Adrenal gland (tissue), 12 donors: ENCODE measurements around the gene PRR20B. TPM values are rescaled to one million over a fixed set of nuclear protein-coding genes. Genes with fewer than 3 reads are reported as not detected.

ENCODE experiments used
- DNase-seq, 7 donors: peaks; one replicate each; pipeline ENCODE4 v3.0.0-alpha.2; 2019 to 2020
- H3K27ac ChIP-seq, 5 donors: fragments of 200-600 bp; sonication (generic) in 4 of 5; 1 replicate in 3 of 5; 2 replicates in 2 of 5; pipeline versions ENCODE4 v1.5.1 to v1.8.0; 2016 to 2020; ENCODE audit warnings: mild to moderate bottlenecking in 1 of 5
- H3K27me3 ChIP-seq: fragments of 200-600 bp; 2 replicates; pipeline ENCODE4 v1.8.0; 2021
- H3K36me3 ChIP-seq, 2 donors: fragments of 200-600 bp; replicated peaks in 1 of 2; 1 replicate in 1 of 2; 2 replicates in 1 of 2; pipeline versions ENCODE4 v1.5.1 to v1.8.0; 2018 to 2022
- H3K4me1 ChIP-seq, 2 donors: fragments of 200-600 bp; replicated peaks in 1 of 2; 1 replicate in 1 of 2; 2 replicates in 1 of 2; pipeline versions ENCODE4 v1.5.1 to v1.8.0; 2018 to 2021
- H3K4me3 ChIP-seq, 4 donors: fragments of 200-600 bp; sonication (generic) in 3 of 4; one replicate each; pipeline ENCODE4 v1.5.1; 2016 to 2018
- H3K9me3 ChIP-seq, 3 donors: fragments of 200-600 bp; sonication (generic) in 1 of 3; replicated peaks in 1 of 3; 1 replicate in 2 of 3; 2 replicates in 1 of 3; pipeline versions ENCODE4 v1.5.1 to v1.8.0; 2016 to 2021
- CTCF ChIP-seq, 6 experiments: fragments of 450-650 bp in 4 of 6; fragments of 200-600 bp in 2 of 6; sonication (generic) in 1 of 6; IDR thresholded peaks; 1 replicate in 5 of 6; 2 replicates in 1 of 6; pipeline versions ENCODE4 v1.5.1 to v1.8.0; 2016 to 2021; ENCODE audit warnings: antibody characterized with exemption in 6 of 6, mild to moderate bottlenecking in 2 of 6, moderate library complexity in 1 of 6
- POLR2A ChIP-seq, 2 donors: fragments of 450-650 bp; IDR thresholded peaks; one replicate each; pipeline ENCODE4 v1.6.1; 2017; ENCODE audit warnings: antibody characterized with exemption in 2 of 2, mild to moderate bottlenecking in 2 of 2, moderate library complexity in 1 of 2
- WGBS, 4 donors: extraction: QIAGEN DNeasy Blood & Tissue Kit in 2 of 4; methylation state at CpG; one replicate each; pipeline versions ENCODE4 v1.1.5 to v1.1.7; 2013 to 2017; 5-methylcytosine and 5-hydroxymethylcytosine counted together
- intact Hi-C, 2 donors: fragments of 100-400 bp; cut with DNase I; formaldehyde crosslinking; loops; one replicate each; pipeline versions ENCODE4 v1.14.1 to v1.15.0; 2022 to 2023
- polyA plus RNA-seq, 3 donors: library from polyadenylated mRNA; stranded (reverse); fragments of 200-250 nt in 2 of 3; fragments of 350-450 nt in 1 of 3; fragmentation: Illumina TruSeq in 1 of 3; extraction: RNeasy Lipid Tissue Mini Kit (QIAGEN cat#74804) in 1 of 3; gene quantifications; one replicate each; pipeline ENCODE4 v1.2.3, GENCODE V29; 2013 to 2014
- small RNA-seq, 2 donors: library from RNA; depleted of rRNA; stranded (forward); fragments of <200 nt; gene quantifications; one replicate each; pipeline ENCODE3, GENCODE V24; 2016
- total RNA-seq, 9 donors: library from RNA; depleted of rRNA in 4 of 9; stranded (reverse); fragments of >200 nt in 4 of 9; fragments of 120-200 nt in 1 of 9; fragmentation: NEBNext Ultra II Directional in 1 of 9; extraction: Animal tissue kit (Norgen Biotek cat#: 25700) in 1 of 9; gene quantifications; one replicate each; pipeline versions ENCODE4 v1.1.0 to v1.2.4, GENCODE V29; 2013 to 2023
- donor health status: healthy with polysubstance abuse.
- donor health status: Bipolar disorder and iron deficiency.
- donor health status: DM: yes; HTN: yes; CAD: no.
- donor health status: DM: no; HTN: no; CAD: no.
- donor health status: DM: no; HTN: no; CAD: no.
- donor health status: DM: yes; HTN: yes; CAD: no.

PRR20B gene
- total and polyA plus RNA-seq, 12 donors: not detected

GRCh38 chr13:57191667-57192066, 44.4 kb downstream of the PRR20B start:
- H3K4me3 ChIP-seq: no peak overlapping the region
- no peaks in the 10 kb centered on the region for H3K36me3 ChIP-seq
- TF ChIP-seq CTCF (IDR thresholded peaks at IDR 0.05) (no peak), POLR2A (IDR thresholded peaks at IDR 0.05) (no peak)
- H3K27me3 ChIP-seq: no peaks in the 10 kb centered on the region
- intact Hi-C loops: no loop called here
- no peak overlapping the region for H3K27ac ChIP-seq
- H3K9me3 ChIP-seq: no peaks in the 10 kb centered on the region
- 71 to 91% (median 77%) methylated on average over 1 of the region's 1 CpG for WGBS, 4 donors
- no peaks in the 10 kb centered on the region for H3K4me1 ChIP-seq
- no peak for DNase-seq

Small RNA genes within 50 kb of the gene (small RNA-seq; reads per million reads assigned to genes)
- 0 reads per million in 2 donors for gene PRR20FP

Other genes with a start within 250 kb of the PRR20B start
- gene PRR20A, start 6.6 kb upstream of the PRR20B start, total RNA-seq: not detected
- not detected for gene PRR20A, start 6.6 kb upstream of the PRR20B start, polyA plus RNA-seq
- gene PRR20C, start 6.6 kb downstream of the PRR20B start, total RNA-seq: not detected
- gene PRR20C, start 6.6 kb downstream of the PRR20B start, polyA plus RNA-seq: not detected
- not detected for gene PRR20D, start 13.1 kb downstream of the PRR20B start, total RNA-seq
- gene PRR20D, start 13.1 kb downstream of the PRR20B start, polyA plus RNA-seq: not detected
- not detected for gene PRR20E, start 19.7 kb downstream of the PRR20B start, total RNA-seq
- not detected for gene PRR20E, start 19.7 kb downstream of the PRR20B start, polyA plus RNA-seq